AG10803 (cell line): Measurements from ENCODE around the gene FRK.
"Not testable (repeated sequence)": the region's sequence is repeated elsewhere in the genome, so short reads cannot be mapped to it uniquely, and the experiment has no call there.

Experiments used
- DNase-seq: peaks from one replicate; pipeline ENCODE4 v3.0.0; 2010; ENCODE audit warnings: low read depth
- H3K4me3 ChIP-seq: 2 replicates; pipeline ENCODE4 v1.5.1; 2011; ENCODE audit warnings: mild to moderate bottlenecking, low read length, control low read depth
- TF ChIP-seq, protein P1 (sequence below): conservative IDR thresholded peaks from 2 replicates; pipeline ENCODE4 v1.5.1; 2011; ENCODE audit warnings: mild to moderate bottlenecking, low read length, control low read depth, inconsistent platforms

FRK gene

DNA sequence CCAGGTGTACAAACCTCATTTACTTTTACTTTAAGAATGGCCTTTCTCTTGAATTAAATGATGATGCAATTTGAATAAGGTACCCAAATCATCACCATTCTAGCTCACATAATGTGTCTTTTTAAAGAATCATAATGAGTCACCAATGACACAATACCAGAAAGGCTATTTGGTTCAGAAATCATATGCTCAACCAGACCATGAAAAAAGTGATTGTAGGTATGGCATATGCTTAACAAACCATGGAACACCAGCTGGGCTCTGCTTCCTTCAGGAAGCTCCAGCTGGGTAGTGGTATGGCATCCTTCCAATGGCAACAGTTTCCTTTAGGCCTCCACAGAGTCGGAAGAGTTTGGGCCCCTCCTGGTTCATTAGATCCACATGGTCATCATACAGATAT is 128.2 kb downstream of the FRK start:
- TF ChIP-seq, protein P1, sequence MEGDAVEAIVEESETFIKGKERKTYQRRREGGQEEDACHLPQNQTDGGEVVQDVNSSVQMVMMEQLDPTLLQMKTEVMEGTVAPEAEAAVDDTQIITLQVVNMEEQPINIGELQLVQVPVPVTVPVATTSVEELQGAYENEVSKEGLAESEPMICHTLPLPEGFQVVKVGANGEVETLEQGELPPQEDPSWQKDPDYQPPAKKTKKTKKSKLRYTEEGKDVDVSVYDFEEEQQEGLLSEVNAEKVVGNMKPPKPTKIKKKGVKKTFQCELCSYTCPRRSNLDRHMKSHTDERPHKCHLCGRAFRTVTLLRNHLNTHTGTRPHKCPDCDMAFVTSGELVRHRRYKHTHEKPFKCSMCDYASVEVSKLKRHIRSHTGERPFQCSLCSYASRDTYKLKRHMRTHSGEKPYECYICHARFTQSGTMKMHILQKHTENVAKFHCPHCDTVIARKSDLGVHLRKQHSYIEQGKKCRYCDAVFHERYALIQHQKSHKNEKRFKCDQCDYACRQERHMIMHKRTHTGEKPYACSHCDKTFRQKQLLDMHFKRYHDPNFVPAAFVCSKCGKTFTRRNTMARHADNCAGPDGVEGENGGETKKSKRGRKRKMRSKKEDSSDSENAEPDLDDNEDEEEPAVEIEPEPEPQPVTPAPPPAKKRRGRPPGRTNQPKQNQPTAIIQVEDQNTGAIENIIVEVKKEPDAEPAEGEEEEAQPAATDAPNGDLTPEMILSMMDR, result no peak
- no peak for DNase-seq
- no peak overlapping the region for H3K4me3 ChIP-seq

DNA sequence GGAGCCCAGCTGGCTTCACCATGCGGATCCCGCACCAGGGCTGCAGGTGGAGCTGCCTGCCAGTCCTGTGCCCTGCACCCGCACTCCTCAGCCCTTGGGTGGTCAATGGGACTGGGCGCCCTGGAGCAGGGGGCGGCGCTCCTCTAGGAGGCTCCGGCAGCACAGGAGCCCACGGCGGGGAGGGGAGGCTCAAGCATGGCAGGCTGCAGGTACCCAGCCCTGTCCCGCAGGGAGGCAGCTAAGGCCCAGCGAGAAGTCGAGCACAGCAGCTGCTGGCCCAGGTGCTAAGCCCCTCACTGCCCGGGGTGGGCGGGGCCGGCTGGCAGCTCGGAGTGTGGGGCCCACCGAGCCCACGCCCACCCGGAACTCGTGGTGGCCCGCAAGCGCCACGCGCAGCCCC is 132.7 kb downstream of the FRK start:
- DNase-seq, result not testable (repeated sequence)

GRCh38 chr6:115922971-115923370 is 137.7 kb downstream of the FRK start:
- H3K4me3 ChIP-seq, result no peak overlapping the region
- TF ChIP-seq, protein P1, result no peak
- no peak for DNase-seq

More for the DNA sequence above, 132.7 kb downstream of the FRK start:
- not testable (repeated sequence) for H3K4me3 ChIP-seq

DNA sequence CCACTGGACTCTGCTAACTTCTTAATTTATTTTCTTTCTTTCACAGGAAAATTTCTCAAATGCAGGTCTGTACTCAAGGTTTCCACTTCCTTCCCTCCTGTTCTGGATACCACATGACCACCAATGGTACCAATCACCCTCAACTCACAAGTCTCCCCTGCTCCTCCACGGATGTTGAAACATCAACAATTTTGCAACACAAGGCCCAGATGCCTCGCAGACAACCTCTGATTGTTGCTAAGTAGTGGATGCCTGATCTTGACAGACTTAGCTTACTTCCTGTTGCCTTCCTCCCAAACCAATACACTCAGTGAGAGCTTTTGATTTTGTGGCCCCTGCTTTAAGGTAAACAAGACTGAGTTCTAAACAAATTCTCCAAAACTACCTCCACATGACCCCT is 146.6 kb downstream of the FRK start:
- no peak for DNase-seq
- no peak overlapping the region for H3K4me3 ChIP-seq
- TF ChIP-seq, protein P1, result no peak

DNA sequence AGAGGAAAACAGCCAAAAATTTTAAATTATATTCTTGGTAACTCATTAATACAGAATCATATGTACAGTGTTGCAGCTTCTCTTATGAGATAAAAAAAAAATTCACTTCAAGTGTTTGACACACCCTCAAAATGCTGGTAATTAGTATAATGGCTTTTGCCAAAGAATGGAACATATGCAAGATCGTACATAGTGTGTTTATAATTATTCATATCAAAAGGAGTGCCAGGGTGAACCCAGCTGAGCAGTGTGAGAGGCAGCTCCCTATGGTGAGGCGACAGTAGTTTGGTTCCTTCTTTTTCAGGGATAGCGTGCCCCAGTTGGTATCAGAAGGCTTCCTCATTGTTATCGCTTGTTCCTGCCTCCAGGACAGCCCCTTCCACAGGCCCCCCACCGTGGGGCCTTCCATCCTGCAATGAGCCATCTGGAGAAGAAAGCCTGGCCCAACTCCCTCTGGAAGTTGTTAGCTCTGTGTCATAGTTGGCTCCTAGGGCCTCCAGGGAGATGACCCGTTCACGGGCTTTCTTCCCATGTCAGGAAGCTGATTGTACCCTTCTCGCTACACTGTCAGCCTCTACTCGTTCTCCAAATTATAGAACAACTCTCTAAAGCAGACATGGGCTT is 150.7 kb downstream of the FRK start:
- H3K4me3 ChIP-seq, result no peak overlapping the region
- TF ChIP-seq, protein P1, result no peak
- no peak for DNase-seq

GRCh38 chr6:115908906-115909559 is 151.7 kb downstream of the FRK start:
- TF ChIP-seq, protein P1, result no peak
- no peak for DNase-seq
- no peak overlapping the region for H3K4me3 ChIP-seq

DNA sequence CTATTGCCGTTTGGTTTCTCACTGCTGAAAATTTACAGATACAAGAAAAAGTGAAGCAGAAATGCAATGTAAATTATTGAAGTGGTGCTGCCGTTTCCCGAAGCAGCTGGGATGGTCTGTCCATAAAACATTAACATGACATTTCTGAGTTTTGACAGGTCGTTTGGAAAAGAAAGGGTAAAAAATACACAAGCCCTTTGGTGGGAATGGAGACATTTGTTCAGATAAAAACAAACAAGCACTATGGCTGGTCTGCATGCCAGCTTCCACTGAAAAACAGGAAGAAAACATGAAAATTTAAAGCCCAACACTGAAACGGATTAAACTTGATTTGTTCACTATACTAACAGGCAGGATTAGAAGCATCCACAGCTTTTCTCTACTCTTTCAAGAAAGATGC is 155.2 kb downstream of the FRK start:
- no peak for DNase-seq
- TF ChIP-seq, protein P1, result no peak
- H3K4me3 ChIP-seq, result no peak overlapping the region
